Stomach (tissue), 4 donors: Measurements from ENCODE around the gene FHOD3.

Experiments used
- POLR2A ChIP-seq, 4 donors: fragments of 450-650 bp; IDR thresholded peaks; one replicate each; pipeline ENCODE4 v1.6.1; 2016; ENCODE audit warnings: antibody characterized with exemption in 4 of 4, control low read depth in 2 of 4, mild to moderate bottlenecking in 1 of 4, moderate library complexity in 1 of 4
- TF ChIP-seq, protein P1 (sequence below), 7 experiments: fragments of 450-650 bp in 4 of 7; fragments of 200-600 bp in 3 of 7; sonication (generic) in 3 of 7; IDR thresholded peaks; one replicate each; pipeline ENCODE4 v1.5.1; 2016 to 2019; ENCODE audit warnings: antibody characterized with exemption in 7 of 7, control low read depth in 2 of 7, mild to moderate bottlenecking in 1 of 7

DNA sequence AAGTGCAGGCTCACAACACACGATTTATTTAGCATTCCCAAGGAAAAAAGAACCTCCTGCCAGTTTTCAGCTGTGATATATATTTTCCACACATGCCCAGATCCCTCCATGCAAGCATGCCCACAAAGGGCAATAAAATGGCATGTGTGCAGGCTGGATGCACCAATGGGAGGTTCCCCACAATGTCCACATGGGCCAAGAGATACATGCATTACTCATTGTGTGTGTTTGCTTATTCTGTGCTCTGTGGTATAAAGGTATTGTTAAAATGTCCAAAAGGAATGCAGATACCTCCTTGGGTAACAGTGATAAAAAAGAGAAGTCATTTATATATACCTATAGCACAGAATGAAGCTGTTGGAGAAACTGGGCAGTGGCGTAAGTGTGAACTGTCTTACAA is 207.4 kb downstream of the FHOD3 start:
- TF ChIP-seq, protein P1, sequence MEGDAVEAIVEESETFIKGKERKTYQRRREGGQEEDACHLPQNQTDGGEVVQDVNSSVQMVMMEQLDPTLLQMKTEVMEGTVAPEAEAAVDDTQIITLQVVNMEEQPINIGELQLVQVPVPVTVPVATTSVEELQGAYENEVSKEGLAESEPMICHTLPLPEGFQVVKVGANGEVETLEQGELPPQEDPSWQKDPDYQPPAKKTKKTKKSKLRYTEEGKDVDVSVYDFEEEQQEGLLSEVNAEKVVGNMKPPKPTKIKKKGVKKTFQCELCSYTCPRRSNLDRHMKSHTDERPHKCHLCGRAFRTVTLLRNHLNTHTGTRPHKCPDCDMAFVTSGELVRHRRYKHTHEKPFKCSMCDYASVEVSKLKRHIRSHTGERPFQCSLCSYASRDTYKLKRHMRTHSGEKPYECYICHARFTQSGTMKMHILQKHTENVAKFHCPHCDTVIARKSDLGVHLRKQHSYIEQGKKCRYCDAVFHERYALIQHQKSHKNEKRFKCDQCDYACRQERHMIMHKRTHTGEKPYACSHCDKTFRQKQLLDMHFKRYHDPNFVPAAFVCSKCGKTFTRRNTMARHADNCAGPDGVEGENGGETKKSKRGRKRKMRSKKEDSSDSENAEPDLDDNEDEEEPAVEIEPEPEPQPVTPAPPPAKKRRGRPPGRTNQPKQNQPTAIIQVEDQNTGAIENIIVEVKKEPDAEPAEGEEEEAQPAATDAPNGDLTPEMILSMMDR (IDR thresholded peaks at IDR 0.05) = no peak
- no peak for TF ChIP-seq POLR2A (IDR thresholded peaks at IDR 0.05)
